Astrocyte (in vitro differentiated cells and primary cell): Measurements from ENCODE around the gene WFDC12.

ENCODE experiments used
- EZH2 ChIP-seq: IDR thresholded peaks from 2 replicates; pipeline ENCODE4 v1.6.1; 2012; ENCODE audit warnings: mild to moderate bottlenecking, low read length, inconsistent platforms; ENCODE audit not compliant: insufficient read depth
- TF ChIP-seq, protein P1 (sequence below): IDR thresholded peaks from 2 replicates; pipeline ENCODE4 v1.5.1; 2011; ENCODE audit warnings: low read depth, mild to moderate bottlenecking, inconsistent platforms, low read length, moderate library complexity; ENCODE audit not compliant: insufficient read depth

DNA sequence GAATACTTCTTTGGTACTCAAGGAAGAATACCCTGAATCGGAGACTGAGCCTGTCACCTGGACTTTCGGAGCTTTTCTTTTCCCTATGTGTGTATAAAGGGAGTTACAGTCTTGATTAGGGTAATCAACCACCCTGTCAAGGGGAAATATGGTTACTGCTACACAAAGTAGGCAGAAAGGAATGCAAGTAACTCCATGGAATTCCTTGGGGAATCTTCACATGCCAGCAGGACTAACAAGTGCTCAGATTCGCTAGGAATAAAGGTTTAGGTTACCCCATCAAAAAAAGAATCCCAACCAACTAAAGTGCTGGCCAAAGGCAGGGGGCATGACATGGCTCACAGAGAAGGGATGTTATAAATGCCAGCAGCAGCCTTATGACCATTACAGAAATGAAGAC lies 33.8 kb downstream of the WFDC12 start:
- TF ChIP-seq, protein P1, sequence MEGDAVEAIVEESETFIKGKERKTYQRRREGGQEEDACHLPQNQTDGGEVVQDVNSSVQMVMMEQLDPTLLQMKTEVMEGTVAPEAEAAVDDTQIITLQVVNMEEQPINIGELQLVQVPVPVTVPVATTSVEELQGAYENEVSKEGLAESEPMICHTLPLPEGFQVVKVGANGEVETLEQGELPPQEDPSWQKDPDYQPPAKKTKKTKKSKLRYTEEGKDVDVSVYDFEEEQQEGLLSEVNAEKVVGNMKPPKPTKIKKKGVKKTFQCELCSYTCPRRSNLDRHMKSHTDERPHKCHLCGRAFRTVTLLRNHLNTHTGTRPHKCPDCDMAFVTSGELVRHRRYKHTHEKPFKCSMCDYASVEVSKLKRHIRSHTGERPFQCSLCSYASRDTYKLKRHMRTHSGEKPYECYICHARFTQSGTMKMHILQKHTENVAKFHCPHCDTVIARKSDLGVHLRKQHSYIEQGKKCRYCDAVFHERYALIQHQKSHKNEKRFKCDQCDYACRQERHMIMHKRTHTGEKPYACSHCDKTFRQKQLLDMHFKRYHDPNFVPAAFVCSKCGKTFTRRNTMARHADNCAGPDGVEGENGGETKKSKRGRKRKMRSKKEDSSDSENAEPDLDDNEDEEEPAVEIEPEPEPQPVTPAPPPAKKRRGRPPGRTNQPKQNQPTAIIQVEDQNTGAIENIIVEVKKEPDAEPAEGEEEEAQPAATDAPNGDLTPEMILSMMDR, result no peak
- TF ChIP-seq EZH2, result no peak
